Hepatocyte (in vitro differentiated cells): Measurements from ENCODE around the gene KNL1. TPM values are rescaled to one million over a fixed set of nuclear protein-coding genes. Genes with fewer than 3 reads are reported as not detected.
"Not testable (repeated sequence)": the region's sequence is repeated elsewhere in the genome, so short reads cannot be mapped to it uniquely, and the experiment has no call there.

ENCODE experiments used
- DNase-seq: peaks from one replicate; pipeline ENCODE4 v3.0.0-alpha.2; 2016; ENCODE audit warnings: low spot score
- H2AFZ ChIP-seq: fragments of 200-600 bp; sonication (generic); 2 replicates; pipeline ENCODE4 v1.6.0; 2016; ENCODE audit warnings: antibody characterized with exemption, mild to moderate bottlenecking
- H3K27ac ChIP-seq: fragments of 200-600 bp; sonication (generic); 2 replicates; pipeline ENCODE4 v1.5.1; 2016; ENCODE audit warnings: mild to moderate bottlenecking
- H3K27me3 ChIP-seq: fragments of 200-600 bp; sonication (generic); 2 replicates; pipeline ENCODE4 v1.6.1; 2016
- H3K36me3 ChIP-seq: fragments of 200-600 bp; sonication (generic); replicated peaks from 2 replicates; pipeline ENCODE4 v1.5.1; 2016; ENCODE audit warnings: low read depth; ENCODE audit not compliant: insufficient read depth
- H3K4me1 ChIP-seq: fragments of 200-600 bp; sonication (generic); 2 replicates; pipeline ENCODE4 v1.5.1; 2016; ENCODE audit warnings: mild to moderate bottlenecking, moderate library complexity; ENCODE audit not compliant: insufficient read depth
- H3K4me2 ChIP-seq: fragments of 200-600 bp; sonication (generic); 2 replicates; pipeline ENCODE4 v1.6.0; 2016
- H3K4me3 ChIP-seq: fragments of 200-600 bp; sonication (generic); 2 replicates; pipeline ENCODE4 v1.5.1; 2016; ENCODE audit warnings: mild to moderate bottlenecking
- H3K79me2 ChIP-seq: fragments of 200-600 bp; sonication (generic); 2 replicates; pipeline ENCODE4 v1.6.0; 2017; ENCODE audit warnings: mild to moderate bottlenecking
- H3K9me2 ChIP-seq: fragments of 200-600 bp; sonication (generic); replicated peaks from 2 replicates; pipeline ENCODE4 v1.6.0; 2017; ENCODE audit warnings: mild to moderate bottlenecking; ENCODE audit not compliant: insufficient read depth
- H3K9me3 ChIP-seq: fragments of 200-600 bp; sonication (generic); 2 replicates; pipeline ENCODE4 v1.5.1; 2016; ENCODE audit warnings: low read depth, mild to moderate bottlenecking
- H4K20me1 ChIP-seq: fragments of 200-600 bp; sonication (generic); 2 replicates; pipeline ENCODE4 v1.6.0; 2016; ENCODE audit warnings: mild to moderate bottlenecking; ENCODE audit not compliant: insufficient read depth, poor library complexity, severe bottlenecking
- CTCF ChIP-seq: fragments of 200-600 bp; sonication (generic); IDR thresholded peaks from 2 replicates; pipeline ENCODE4 v1.5.1; 2016; ENCODE audit warnings: antibody characterized with exemption, mild to moderate bottlenecking; ENCODE audit not compliant: poor library complexity
- EZH2 ChIP-seq: fragments of 200-600 bp; sonication (generic); IDR thresholded peaks from 2 replicates; pipeline ENCODE4 v1.6.1; 2016; ENCODE audit warnings: antibody characterized with exemption, mild to moderate bottlenecking, borderline replicate concordance
- EZH2phosphoT487 ChIP-seq: fragments of 200-600 bp; sonication (generic); IDR thresholded peaks from one replicate; pipeline ENCODE4 v1.6.1; 2018; ENCODE audit warnings: antibody characterized with exemption, mild to moderate bottlenecking, low read depth, moderate library complexity; ENCODE audit not compliant: unreplicated experiment, severe bottlenecking
- WGBS: methylation state at CpG from one replicate; pipeline ENCODE4 v1.1.6; 2016; ENCODE audit warnings: low lambda C conversion rate; ENCODE audit errors: missing lambda C conversion rate; 5-methylcytosine and 5-hydroxymethylcytosine counted together
- polyA plus RNA-seq: library from polyadenylated mRNA; unstranded; fragments of >200 nt; fragmentation: Nextera tagmentation; extraction: Ambion mirVana; gene quantifications from 2 replicates; pipeline ENCODE4 v1.2.1, GENCODE V29; 2016
- total RNA-seq: library from RNA; depleted of rRNA; stranded (reverse); fragments of >200 nt; gene quantifications from 2 replicates; pipeline ENCODE4 v1.2.3, GENCODE V29; 2014

The KNL1 gene
- total and polyA plus RNA-seq, 2 experiments from 2014 or later = 3.0 to 15.7 TPM

GRCh38 chr15:40660686-40661085, 66.6 kb downstream of the KNL1 start:
- no peak for TF ChIP-seq EZH2phosphoT487
- TF ChIP-seq CTCF = no peak
- TF ChIP-seq EZH2 = no peak
- WGBS = 98% methylated on average over 5 of the region's 5 CpGs
- no peak overlapping the region for H3K4me2 ChIP-seq
- H3K9me3 ChIP-seq = no peaks in the 10 kb centered on the region
- no peaks in the 10 kb centered on the region for H3K36me3 ChIP-seq
- H3K4me1 ChIP-seq = no peaks in the 10 kb centered on the region
- no peak overlapping the region for H3K27ac ChIP-seq
- H2AFZ ChIP-seq = no peak overlapping the region
- H3K79me2 ChIP-seq = no peaks in the 10 kb centered on the region
- H3K9me2 ChIP-seq = no peaks in the 10 kb centered on the region
- no peak for DNase-seq
- H3K4me3 ChIP-seq = no peak overlapping the region
- H4K20me1 ChIP-seq = no peaks in the 10 kb centered on the region
- no peaks in the 10 kb centered on the region for H3K27me3 ChIP-seq

- H3K9me3 ChIP-seq = no peaks in the 10 kb centered on the region
- no peak overlapping the region for H3K4me3 ChIP-seq
- no peak for DNase-seq
- H3K4me2 ChIP-seq = no peak overlapping the region
- no peaks in the 10 kb centered on the region for H4K20me1 ChIP-seq
- no peaks in the 10 kb centered on the region for H3K9me2 ChIP-seq
- no peak overlapping the region for H2AFZ ChIP-seq
- 97% methylated on average over 7 of the region's 7 CpGs for WGBS
- no peaks in the 10 kb centered on the region for H3K79me2 ChIP-seq
- TF ChIP-seq CTCF = no peak
- no peak for TF ChIP-seq EZH2phosphoT487
- TF ChIP-seq EZH2 = no peak
- no peaks in the 10 kb centered on the region for H3K36me3 ChIP-seq
- no peaks in the 10 kb centered on the region for H3K27me3 ChIP-seq
- H3K4me1 ChIP-seq = no peaks in the 10 kb centered on the region
- H3K27ac ChIP-seq = no peak overlapping the region
Observed at GRCh38 chr15:40664909-40665308, 70.9 kb downstream of the KNL1 start.

- WGBS = 86% methylated on average over 6 of the region's 6 CpGs
- H3K27me3 ChIP-seq, H3K9me3 ChIP-seq, H4K20me1 ChIP-seq, H3K9me2 ChIP-seq, H3K4me1 ChIP-seq, H3K4me2 ChIP-seq, H3K36me3 ChIP-seq, H3K79me2 ChIP-seq, H2AFZ ChIP-seq, H3K27ac ChIP-seq, DNase-seq, H3K4me3 ChIP-seq: not testable (repeated sequence)
Observed at GRCh38 chr15:40676290-40676689, 82.2 kb downstream of the KNL1 start.

GRCh38 chr15:40676906-40677305, 82.9 kb downstream of the KNL1 start:
- H3K27me3 ChIP-seq, H3K4me2 ChIP-seq, H3K9me3 ChIP-seq, H3K4me3 ChIP-seq, DNase-seq, H2AFZ ChIP-seq, H4K20me1 ChIP-seq, H3K79me2 ChIP-seq, H3K4me1 ChIP-seq, H3K27ac ChIP-seq, H3K36me3 ChIP-seq, H3K9me2 ChIP-seq: not testable (repeated sequence)
- over 99% methylated on average over 18 of the region's 38 CpGs for WGBS

GRCh38 chr15:40680151-40680550, 86.1 kb downstream of the KNL1 start:
- Histone ChIP-seq H3K4me3 (no peak overlapping the region), H3K27me3 (no peaks in the 10 kb centered on the region), H3K4me1 (no peaks in the 10 kb centered on the region), H2AFZ (no peak overlapping the region), H3K9me3 (no peaks in the 10 kb centered on the region), H3K36me3 (no peaks in the 10 kb centered on the region), H3K27ac (no peak overlapping the region), H4K20me1 (no peaks in the 10 kb centered on the region), H3K4me2 (no peak overlapping the region), H3K79me2 (no peaks in the 10 kb centered on the region), H3K9me2 (no peaks in the 10 kb centered on the region)
- no peak for DNase-seq
- 93% methylated on average over 1 of the region's 1 CpG for whole genome bisulfite sequencing
- TF ChIP-seq EZH2phosphoT487 (no peak), EZH2 (no peak), CTCF (no peak)

- not testable (repeated sequence) for H3K27me3 ChIP-seq, H3K27ac ChIP-seq, H3K9me3 ChIP-seq, H4K20me1 ChIP-seq, H3K9me2 ChIP-seq, H3K4me1 ChIP-seq, H3K79me2 ChIP-seq, H3K36me3 ChIP-seq, H2AFZ ChIP-seq, H3K4me2 ChIP-seq, DNase-seq, H3K4me3 ChIP-seq
- 90% methylated on average over 1 of the region's 1 CpG for WGBS
Observed at GRCh38 chr15:40680959-40681358, 86.9 kb downstream of the KNL1 start.
